HG02763 (cell line): ENCODE data around the gene NKX2-4.

Experiments used
- ATAC-seq: cut with Tn5 transposase; IDR thresholded peaks from one replicate; pipeline ENCODE4 v1.9.1; 2021; ENCODE audit warnings: mild to moderate bottlenecking, moderate library complexity; ENCODE audit not compliant: unreplicated experiment

NKX2-4 gene

DNA sequence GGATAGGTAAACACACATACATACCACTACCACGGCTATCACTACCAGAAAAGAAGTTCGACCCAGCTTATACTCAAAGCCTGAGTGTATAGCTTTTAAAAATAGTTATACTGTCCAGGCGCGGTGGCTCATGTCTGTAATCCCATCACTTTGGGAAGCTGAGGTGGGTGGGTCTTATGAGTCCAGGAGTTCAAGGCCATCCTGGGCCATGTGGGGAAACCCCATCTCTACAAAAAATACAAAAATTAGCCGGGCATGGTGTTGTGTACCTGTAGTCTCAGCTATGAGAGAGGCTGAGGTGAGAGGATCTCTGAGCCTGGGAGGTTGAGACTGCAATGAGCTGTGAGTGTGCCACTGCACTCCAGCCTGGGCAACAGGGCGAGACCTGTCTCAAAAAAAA, 32.9 kb downstream of the NKX2-4 start:
- ATAC-seq, result no peak

- no peak for ATAC-seq
These were observed 36.1 kb downstream of the NKX2-4 start for GRCh38 chr20:21361266-21361665.

- ATAC-seq, result no peak
These were observed 36.6 kb downstream of the NKX2-4 start for GRCh38 chr20:21360705-21361104.

GRCh38 chr20:21358737-21359136, 38.6 kb downstream of the NKX2-4 start:
- ATAC-seq, result no peak

- no peak for ATAC-seq
These were observed 39.5 kb downstream of the NKX2-4 start for GRCh38 chr20:21357844-21358243.

GRCh38 chr20:21356386-21356785, 40.9 kb downstream of the NKX2-4 start:
- ATAC-seq, result no peak

- ATAC-seq, result no peak
These were observed 41.3 kb downstream of the NKX2-4 start for GRCh38 chr20:21355981-21356380.

- no peak for ATAC-seq
These were observed 44.1 kb downstream of the NKX2-4 start for GRCh38 chr20:21353236-21353635.

GRCh38 chr20:21352703-21353102, 44.6 kb downstream of the NKX2-4 start:
- ATAC-seq, result no peak
